ENCODE results near the gene UBE2K.
"Not testable (repeated sequence)": the region's sequence is repeated elsewhere in the genome, so short reads cannot be mapped to it uniquely, and the experiment has no call there.

The UBE2K gene

DNA sequence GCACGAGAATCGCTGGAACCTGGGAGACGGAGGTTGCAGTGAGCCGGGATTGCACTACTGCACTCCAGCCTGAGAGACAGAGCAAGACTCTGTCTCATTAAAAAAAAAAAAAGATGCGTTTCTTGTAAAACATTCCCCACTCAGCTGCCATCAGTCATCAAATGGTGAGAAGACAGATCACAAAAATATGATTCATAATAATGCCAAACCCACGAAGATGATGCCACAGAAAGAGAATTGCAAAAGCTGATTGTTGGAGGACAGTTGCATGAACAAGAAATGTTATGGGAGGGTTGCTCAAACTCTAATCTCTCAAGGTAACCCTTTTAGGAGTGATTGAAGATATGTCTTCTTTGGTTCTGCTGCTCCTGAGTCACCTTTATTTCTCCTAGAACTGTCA is 37.9 kb upstream of the UBE2K start:
- WGBS (ENCODE audit: insufficient coverage, insufficient read length), result no CpG with 5 or more reads among the region's 6 CpGs
- no peaks in the 10 kb centered on the region for H3K4me1 ChIP-seq (ENCODE audit: control insufficient read depth, insufficient read depth, low read length)
- H3K27me3 ChIP-seq (ENCODE audit: control insufficient read depth, insufficient read depth, low read length), result no peaks in the 10 kb centered on the region
- H3K27ac ChIP-seq (ENCODE audit: low read length), result no peak overlapping the region
- no peaks in the 10 kb centered on the region for H3K36me3 ChIP-seq (ENCODE audit: control insufficient read depth, insufficient read depth, low read length)
- H3K4me3 ChIP-seq (ENCODE audit: low read length), result no peak overlapping the region
- no peaks in the 10 kb centered on the region for H3K9me3 ChIP-seq (ENCODE audit: control insufficient read depth, insufficient read depth, low read length)
- no peak for DNase-seq (ENCODE audit: low read depth, low spot score)

DNA sequence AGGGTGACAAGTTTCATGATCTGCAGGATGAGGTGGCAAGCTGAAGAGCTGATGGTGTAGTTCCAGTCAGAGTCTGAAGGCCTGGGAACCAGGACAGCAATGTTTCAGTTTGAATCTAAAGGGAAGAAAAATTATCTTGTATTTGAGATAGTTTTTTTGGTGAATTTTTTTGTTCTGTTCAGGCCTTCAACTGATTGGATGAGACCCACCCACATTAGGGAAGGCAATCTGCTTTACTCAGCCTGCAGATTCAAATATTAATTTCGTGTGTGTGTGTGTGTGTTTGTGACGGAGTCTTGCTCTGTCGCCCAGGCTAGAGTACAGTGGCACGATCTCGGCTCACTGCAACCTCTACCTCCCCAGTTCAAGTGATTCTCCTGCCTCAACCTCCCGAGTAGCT is 37.2 kb upstream of the UBE2K start:
- DNase-seq (ENCODE audit: low read depth, low spot score), result no peak
- Histone ChIP-seq H3K4me3 (ENCODE audit: low read length) (no peak overlapping the region), H3K4me1 (ENCODE audit: control insufficient read depth, insufficient read depth, low read length) (no peaks in the 10 kb centered on the region), H3K36me3 (ENCODE audit: control insufficient read depth, insufficient read depth, low read length) (no peaks in the 10 kb centered on the region), H3K9me3 (ENCODE audit: control insufficient read depth, insufficient read depth, low read length) (no peaks in the 10 kb centered on the region), H3K27ac (ENCODE audit: low read length) (no peak overlapping the region), H3K27me3 (ENCODE audit: control insufficient read depth, insufficient read depth, low read length) (no peaks in the 10 kb centered on the region)
- WGBS (ENCODE audit: insufficient coverage, insufficient read length), result no CpG with 5 or more reads among the region's 6 CpGs

DNA sequence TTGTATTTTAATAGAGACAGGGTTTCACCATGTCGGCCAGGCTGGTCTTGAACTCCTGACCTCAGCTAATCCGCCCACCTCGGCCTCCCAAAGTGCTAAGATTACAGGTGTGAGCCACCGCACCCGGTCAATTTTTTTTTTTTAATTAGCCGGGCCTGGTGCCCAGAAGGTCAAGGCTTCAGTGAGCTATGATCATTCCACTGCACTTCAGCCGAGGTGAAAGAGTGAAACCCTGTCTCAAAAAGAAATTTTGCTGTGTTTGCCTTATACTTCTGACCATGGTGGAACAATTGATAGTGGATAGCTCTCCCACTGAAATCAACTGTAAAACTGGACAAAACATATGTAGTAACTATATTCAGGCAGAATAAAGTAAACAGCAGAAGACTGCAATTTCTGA is 35.3 kb upstream of the UBE2K start:
- no CpG with 5 or more reads among the region's 7 CpGs for WGBS (ENCODE audit: insufficient coverage, insufficient read length)
- no peaks in the 10 kb centered on the region for H3K9me3 ChIP-seq (ENCODE audit: control insufficient read depth, insufficient read depth, low read length)
- DNase-seq (ENCODE audit: low read depth, low spot score), result no peak
- no peak overlapping the region for H3K4me3 ChIP-seq (ENCODE audit: low read length)
- no peaks in the 10 kb centered on the region for H3K4me1 ChIP-seq (ENCODE audit: control insufficient read depth, insufficient read depth, low read length)
- no peaks in the 10 kb centered on the region for H3K36me3 ChIP-seq (ENCODE audit: control insufficient read depth, insufficient read depth, low read length)
- no peaks in the 10 kb centered on the region for H3K27me3 ChIP-seq (ENCODE audit: control insufficient read depth, insufficient read depth, low read length)
- no peak overlapping the region for H3K27ac ChIP-seq (ENCODE audit: low read length)

DNA sequence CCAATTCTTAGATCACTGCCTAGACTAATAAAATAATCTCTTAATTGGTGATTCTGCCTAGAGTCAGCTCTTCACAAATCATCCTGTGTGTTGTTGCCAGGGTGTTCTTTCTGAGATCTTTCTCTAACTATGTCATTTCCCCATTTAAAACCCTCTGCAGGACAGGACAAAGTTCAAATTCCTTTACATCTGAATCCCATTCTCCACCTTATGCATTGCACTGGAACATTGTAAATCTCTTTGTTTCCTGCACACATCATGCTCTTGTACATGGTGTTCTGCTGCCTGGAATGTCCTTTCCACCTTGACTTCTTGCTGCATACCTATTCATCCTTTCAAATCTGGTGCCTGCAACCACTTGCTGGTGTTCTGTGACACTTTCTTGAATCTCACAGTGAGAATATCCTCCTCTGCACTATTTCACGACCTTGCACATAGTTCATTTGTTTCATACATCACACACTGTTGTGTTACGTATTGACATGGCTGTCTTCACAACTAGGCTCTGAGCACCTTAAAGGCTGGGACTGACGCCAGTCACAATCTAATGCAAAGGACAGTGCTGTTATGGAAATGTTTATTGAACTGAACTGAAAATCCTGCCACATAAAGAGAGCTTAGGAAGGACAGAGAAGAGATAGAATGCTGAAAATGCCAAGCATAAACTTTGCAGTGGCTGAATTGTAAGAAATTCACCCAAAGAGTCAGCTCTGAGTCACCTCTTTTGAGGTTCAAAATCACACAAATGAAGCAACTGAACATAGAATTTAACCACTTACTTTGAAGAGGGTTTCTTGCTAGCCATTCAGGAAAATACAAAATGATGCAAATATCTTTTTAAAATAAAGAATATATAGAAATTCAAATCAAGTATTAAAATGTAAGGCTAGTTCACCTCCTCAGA is 32.9 kb upstream of the UBE2K start:
- Histone ChIP-seq H3K4me1 (ENCODE audit: control insufficient read depth, insufficient read depth, low read length) (no peaks in the 10 kb centered on the region), H3K27me3 (ENCODE audit: control insufficient read depth, insufficient read depth, low read length) (no peaks in the 10 kb centered on the region), H3K36me3 (ENCODE audit: control insufficient read depth, insufficient read depth, low read length) (no peaks in the 10 kb centered on the region), H3K9me3 (ENCODE audit: control insufficient read depth, insufficient read depth, low read length) (no peaks in the 10 kb centered on the region), H3K4me3 (ENCODE audit: low read length) (no peak overlapping the region), H3K27ac (ENCODE audit: low read length) (no peak overlapping the region)
- no CpG with 5 or more reads among the region's 3 CpGs for WGBS (ENCODE audit: insufficient coverage, insufficient read length)
- no peak for DNase-seq (ENCODE audit: low read depth, low spot score)

DNA sequence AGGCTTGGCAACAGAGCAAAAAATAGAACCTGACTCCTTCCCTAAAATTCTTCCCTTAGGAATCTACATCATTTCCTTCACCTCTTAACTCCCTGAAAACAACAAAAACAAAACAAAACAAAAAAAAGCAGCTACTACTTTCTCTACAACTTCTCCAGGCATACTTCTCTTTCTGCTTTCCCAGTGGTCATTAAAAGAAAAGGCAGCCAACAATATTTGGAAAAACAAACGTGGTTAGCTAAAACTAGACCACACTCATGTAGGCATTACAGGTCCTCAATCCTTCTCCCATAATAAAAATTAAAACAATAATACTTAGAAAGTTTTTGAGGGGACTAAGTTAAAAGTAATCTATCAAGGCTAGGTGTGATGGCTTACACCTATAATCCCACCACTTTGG is 30.2 kb upstream of the UBE2K start:
- DNase-seq (ENCODE audit: low read depth, low spot score), result no peak
- Histone ChIP-seq H3K27ac (ENCODE audit: low read length) (no peak overlapping the region), H3K4me1 (ENCODE audit: control insufficient read depth, insufficient read depth, low read length) (no peaks in the 10 kb centered on the region), H3K9me3 (ENCODE audit: control insufficient read depth, insufficient read depth, low read length) (no peaks in the 10 kb centered on the region), H3K36me3 (ENCODE audit: control insufficient read depth, insufficient read depth, low read length) (no peaks in the 10 kb centered on the region), H3K27me3 (ENCODE audit: control insufficient read depth, insufficient read depth, low read length) (no peaks in the 10 kb centered on the region), H3K4me3 (ENCODE audit: low read length) (no peak overlapping the region)
- WGBS (ENCODE audit: insufficient coverage, insufficient read length), result no CpG with 5 or more reads among the region's 1 CpG

DNA sequence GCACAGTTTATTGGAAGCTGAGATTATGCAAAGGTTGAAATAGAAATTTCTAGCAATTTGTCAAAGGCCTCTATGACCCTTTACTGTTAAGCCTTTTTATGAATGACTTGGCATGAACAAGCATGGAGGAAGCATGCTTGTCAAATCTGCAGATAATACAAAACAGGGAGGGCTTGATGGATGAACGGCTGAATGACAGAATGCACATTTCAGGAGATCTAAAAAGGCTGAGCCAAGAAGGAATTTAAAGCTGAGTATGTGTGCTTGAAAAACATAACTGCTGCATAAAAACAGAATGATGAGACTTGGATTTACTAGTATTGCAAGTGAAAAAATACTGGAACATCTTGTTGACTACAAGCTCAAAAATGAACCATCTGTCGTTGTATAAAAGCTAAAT is 29.0 kb upstream of the UBE2K start:
- no peaks in the 10 kb centered on the region for H3K4me1 ChIP-seq (ENCODE audit: control insufficient read depth, insufficient read depth, low read length)
- DNase-seq (ENCODE audit: low read depth, low spot score), result no peak
- no peak overlapping the region for H3K27ac ChIP-seq (ENCODE audit: low read length)
- no peaks in the 10 kb centered on the region for H3K27me3 ChIP-seq (ENCODE audit: control insufficient read depth, insufficient read depth, low read length)
- H3K9me3 ChIP-seq (ENCODE audit: control insufficient read depth, insufficient read depth, low read length), result no peaks in the 10 kb centered on the region
- no peaks in the 10 kb centered on the region for H3K36me3 ChIP-seq (ENCODE audit: control insufficient read depth, insufficient read depth, low read length)
- no peak overlapping the region for H3K4me3 ChIP-seq (ENCODE audit: low read length)
- no CpG with 5 or more reads among the region's 2 CpGs for WGBS (ENCODE audit: insufficient coverage, insufficient read length)

DNA sequence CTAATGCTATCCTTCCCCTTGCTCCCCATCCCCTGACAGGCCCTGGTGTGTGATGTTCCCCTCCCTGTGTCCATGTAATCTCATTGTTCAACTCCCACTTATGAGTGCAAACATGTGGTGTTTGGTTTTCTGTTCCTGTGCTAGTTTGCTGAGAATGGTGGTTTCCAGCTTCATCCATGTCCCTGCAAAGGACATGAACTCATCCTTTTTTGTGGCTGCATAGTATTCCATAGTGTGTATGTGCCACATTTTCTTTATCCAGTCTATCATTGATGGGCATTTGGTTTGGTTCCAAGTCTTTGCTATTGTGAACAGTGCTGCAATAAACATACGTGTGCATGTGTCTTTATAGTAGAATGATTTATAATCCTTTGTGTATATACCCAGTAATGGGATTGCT is 27.6 kb upstream of the UBE2K start:
- H3K27me3 ChIP-seq (ENCODE audit: control insufficient read depth, insufficient read depth, low read length); H3K27ac ChIP-seq (ENCODE audit: low read length); H3K4me1 ChIP-seq (ENCODE audit: control insufficient read depth, insufficient read depth, low read length); DNase-seq (ENCODE audit: low read depth, low spot score); H3K36me3 ChIP-seq (ENCODE audit: control insufficient read depth, insufficient read depth, low read length); H3K9me3 ChIP-seq (ENCODE audit: control insufficient read depth, insufficient read depth, low read length); H3K4me3 ChIP-seq (ENCODE audit: low read length): not testable (repeated sequence)
- no CpG with 5 or more reads among the region's 1 CpG for WGBS (ENCODE audit: insufficient coverage, insufficient read length)

DNA sequence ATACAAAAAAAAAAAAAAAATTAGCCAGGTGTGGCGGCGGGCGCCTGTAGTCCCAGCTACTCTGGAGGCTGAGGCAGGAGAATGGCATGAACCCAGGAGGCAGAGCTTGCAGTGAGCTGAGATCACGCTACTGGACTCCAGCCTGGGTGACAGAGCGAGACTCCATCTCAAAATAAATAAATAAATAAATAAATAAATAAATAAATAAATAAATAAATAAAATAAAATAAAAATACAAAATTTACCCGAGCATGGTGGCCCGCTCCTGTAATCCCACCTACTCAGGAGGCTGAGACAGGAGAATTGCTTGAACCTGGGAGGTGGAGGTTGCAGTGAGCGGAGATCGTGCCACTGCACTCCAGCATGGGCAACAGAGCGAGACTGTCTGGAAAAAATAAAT is 22.3 kb upstream of the UBE2K start:
- H3K27me3 ChIP-seq (ENCODE audit: control insufficient read depth, insufficient read depth, low read length); H3K27ac ChIP-seq (ENCODE audit: low read length); H3K4me1 ChIP-seq (ENCODE audit: control insufficient read depth, insufficient read depth, low read length); H3K36me3 ChIP-seq (ENCODE audit: control insufficient read depth, insufficient read depth, low read length); H3K4me3 ChIP-seq (ENCODE audit: low read length); H3K9me3 ChIP-seq (ENCODE audit: control insufficient read depth, insufficient read depth, low read length); DNase-seq (ENCODE audit: low read depth, low spot score): not testable (repeated sequence)
- no CpG with 5 or more reads among the region's 10 CpGs for WGBS (ENCODE audit: insufficient coverage, insufficient read length)

DNA sequence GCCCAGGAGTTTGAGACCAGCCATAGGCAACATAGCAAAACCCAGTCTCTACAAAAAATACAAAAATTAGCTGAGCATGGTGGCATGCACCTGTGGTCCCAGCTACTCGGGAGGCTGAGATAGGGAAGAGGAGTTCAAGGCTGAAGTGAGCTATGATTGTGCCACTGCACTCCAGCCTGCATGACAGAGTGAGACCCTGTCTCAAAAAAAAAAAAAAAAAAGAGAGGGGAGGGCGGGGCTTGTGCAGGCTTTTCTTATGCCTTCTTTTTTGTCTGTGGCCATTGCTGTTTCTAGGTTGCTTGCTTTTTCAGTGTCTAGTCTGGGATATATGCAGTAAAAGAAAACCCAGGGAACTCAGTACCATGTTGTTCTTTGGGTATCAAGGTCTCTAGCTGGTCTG is 16.9 kb upstream of the UBE2K start:
- not testable (repeated sequence) for H3K4me3 ChIP-seq (ENCODE audit: low read length); H3K36me3 ChIP-seq (ENCODE audit: control insufficient read depth, insufficient read depth, low read length); H3K4me1 ChIP-seq (ENCODE audit: control insufficient read depth, insufficient read depth, low read length); H3K27me3 ChIP-seq (ENCODE audit: control insufficient read depth, insufficient read depth, low read length); H3K27ac ChIP-seq (ENCODE audit: low read length); H3K9me3 ChIP-seq (ENCODE audit: control insufficient read depth, insufficient read depth, low read length); DNase-seq (ENCODE audit: low read depth, low spot score)
- WGBS (ENCODE audit: insufficient coverage, insufficient read length), result no CpG with 5 or more reads among the region's 2 CpGs

DNA sequence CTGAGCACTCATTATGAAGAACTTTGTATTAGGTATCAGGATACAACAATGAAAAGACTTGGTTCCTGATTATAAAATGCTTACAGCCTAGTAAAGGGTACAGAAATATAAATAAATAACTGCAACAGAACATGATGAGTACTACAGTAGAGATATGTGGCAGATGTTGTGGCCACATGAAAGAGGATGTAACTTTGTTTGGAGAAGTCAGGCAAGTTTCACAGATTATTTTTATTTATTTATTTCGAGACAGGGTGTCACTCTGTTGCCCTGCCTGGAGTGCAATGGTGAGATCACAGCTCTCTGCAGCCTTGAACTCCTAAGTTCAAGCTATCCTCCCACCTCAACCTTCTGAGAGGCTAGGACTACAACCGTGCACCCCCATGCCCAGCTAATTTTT is 15.8 kb upstream of the UBE2K start:
- WGBS (ENCODE audit: insufficient coverage, insufficient read length), result no CpG with 5 or more reads among the region's 2 CpGs
- DNase-seq (ENCODE audit: low read depth, low spot score), result no peak
- no peaks in the 10 kb centered on the region for H3K27me3 ChIP-seq (ENCODE audit: control insufficient read depth, insufficient read depth, low read length)
- no peaks in the 10 kb centered on the region for H3K4me1 ChIP-seq (ENCODE audit: control insufficient read depth, insufficient read depth, low read length)
- H3K36me3 ChIP-seq (ENCODE audit: control insufficient read depth, insufficient read depth, low read length), result no peaks in the 10 kb centered on the region
- no peak overlapping the region for H3K4me3 ChIP-seq (ENCODE audit: low read length)
- no peaks in the 10 kb centered on the region for H3K9me3 ChIP-seq (ENCODE audit: control insufficient read depth, insufficient read depth, low read length)
- no peak overlapping the region for H3K27ac ChIP-seq (ENCODE audit: low read length)

DNA sequence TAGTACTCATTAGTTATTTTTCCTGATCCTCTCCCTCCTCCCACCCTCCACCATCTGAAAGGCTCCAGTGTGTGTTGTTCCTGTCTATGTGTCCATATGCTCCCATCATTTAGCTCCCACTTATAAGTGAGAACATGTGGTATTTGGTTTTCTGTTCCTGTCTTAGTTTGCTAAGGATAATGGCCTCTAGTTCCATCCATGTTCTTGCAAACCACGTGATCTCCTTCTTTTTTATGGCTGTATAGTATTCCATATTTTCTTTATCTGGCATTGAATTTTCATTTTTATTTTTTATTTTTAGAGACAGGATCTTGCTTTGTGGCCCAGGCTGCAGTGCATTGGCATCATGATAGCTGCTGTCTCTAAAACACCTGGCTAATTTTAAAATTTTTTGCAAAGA is 11.9 kb upstream of the UBE2K start:
- Histone ChIP-seq H3K4me3 (ENCODE audit: low read length) (no peak overlapping the region), H3K9me3 (ENCODE audit: control insufficient read depth, insufficient read depth, low read length) (no peaks in the 10 kb centered on the region), H3K4me1 (ENCODE audit: control insufficient read depth, insufficient read depth, low read length) (no peaks in the 10 kb centered on the region), H3K36me3 (ENCODE audit: control insufficient read depth, insufficient read depth, low read length) (no peaks in the 10 kb centered on the region), H3K27ac (ENCODE audit: low read length) (no peak overlapping the region), H3K27me3 (ENCODE audit: control insufficient read depth, insufficient read depth, low read length) (no peaks in the 10 kb centered on the region)
- no peak for DNase-seq (ENCODE audit: low read depth, low spot score)
- no CpG with 5 or more reads among the region's 1 CpG for WGBS (ENCODE audit: insufficient coverage, insufficient read length)
